Fibroblast of mammary gland (primary cell): ENCODE data around the gene TNFRSF9.

Experiments used
- DNase-seq: peaks from one replicate; pipeline ENCODE4 v3.0.0-alpha.2; 2010; ENCODE audit warnings: low read depth
- H3K4me3 ChIP-seq: 2 replicates; pipeline ENCODE4 v1.5.1; 2011; ENCODE audit warnings: low read depth, mild to moderate bottlenecking, low read length, moderate library complexity; ENCODE audit not compliant: control insufficient read depth
- CTCF ChIP-seq: conservative IDR thresholded peaks from 2 replicates; pipeline ENCODE4 v1.5.1; 2011; ENCODE audit warnings: low read depth, low read length, inconsistent platforms; ENCODE audit not compliant: control insufficient read depth, insufficient read depth

The TNFRSF9 gene

GRCh38 chr1:7983086-7983778, 42.6 kb upstream of the TNFRSF9 start:
- TF ChIP-seq CTCF = no peak
- no peak overlapping the region for H3K4me3 ChIP-seq
- no peak for DNase-seq

- no peak for DNase-seq
- no peak for TF ChIP-seq CTCF
- H3K4me3 ChIP-seq = no peak overlapping the region
Measured at GRCh38 chr1:7980984-7981383, 40.3 kb upstream of the TNFRSF9 start.

- TF ChIP-seq CTCF = peak; percentile 98
- no peak overlapping the region for H3K4me3 ChIP-seq
- peak; percentile 78 for DNase-seq
Measured at GRCh38 chr1:7975212-7975865, 34.7 kb upstream of the TNFRSF9 start.

- no peak overlapping the region for H3K4me3 ChIP-seq
- no peak for TF ChIP-seq CTCF
- DNase-seq = no peak
Measured at GRCh38 chr1:7973086-7973485, 32.4 kb upstream of the TNFRSF9 start.

- no peak overlapping the region for H3K4me3 ChIP-seq
- no peak for DNase-seq
- TF ChIP-seq CTCF = no peak
Measured at GRCh38 chr1:7972285-7972684, 31.6 kb upstream of the TNFRSF9 start.

- TF ChIP-seq CTCF = no peak
- DNase-seq = no peak
- H3K4me3 ChIP-seq = no peak overlapping the region
Measured at GRCh38 chr1:7971024-7971423, 30.4 kb upstream of the TNFRSF9 start.
